HG03342 (cell line): ENCODE data around the gene ARR3.
"Not testable (repeated sequence)": the region's sequence is repeated elsewhere in the genome, so short reads cannot be mapped to it uniquely, and the experiment has no call there.

ENCODE experiments used
- ATAC-seq: cut with Tn5 transposase; IDR thresholded peaks from one replicate; pipeline ENCODE4 v1.9.1; 2021; ENCODE audit warnings: mild to moderate bottlenecking, moderate library complexity; ENCODE audit not compliant: unreplicated experiment

ARR3 gene

GRCh38 chrX:70279081-70279480 lies 10.9 kb downstream of the ARR3 start:
- ATAC-seq: no peak

DNA sequence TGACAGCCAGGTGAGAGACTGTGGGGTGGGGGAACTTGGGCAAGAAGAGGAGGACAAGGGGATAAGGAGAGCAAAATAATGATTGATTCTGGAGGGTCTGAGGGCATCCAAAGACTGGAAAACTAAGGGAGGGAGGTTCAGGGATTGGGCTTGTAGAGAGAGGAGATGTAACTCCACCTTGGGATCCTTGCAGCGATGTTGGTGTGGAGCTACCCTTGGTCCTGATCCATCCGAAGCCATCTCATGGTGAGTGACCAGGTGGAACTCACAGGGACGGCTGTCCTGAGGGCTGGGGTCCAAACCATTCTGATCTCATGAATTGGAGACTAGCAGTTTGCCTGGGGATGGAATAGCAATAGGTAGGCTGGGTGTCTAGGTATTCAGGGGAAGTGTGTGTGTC lies 12.4 kb downstream of the ARR3 start:
- ATAC-seq: no peak

DNA sequence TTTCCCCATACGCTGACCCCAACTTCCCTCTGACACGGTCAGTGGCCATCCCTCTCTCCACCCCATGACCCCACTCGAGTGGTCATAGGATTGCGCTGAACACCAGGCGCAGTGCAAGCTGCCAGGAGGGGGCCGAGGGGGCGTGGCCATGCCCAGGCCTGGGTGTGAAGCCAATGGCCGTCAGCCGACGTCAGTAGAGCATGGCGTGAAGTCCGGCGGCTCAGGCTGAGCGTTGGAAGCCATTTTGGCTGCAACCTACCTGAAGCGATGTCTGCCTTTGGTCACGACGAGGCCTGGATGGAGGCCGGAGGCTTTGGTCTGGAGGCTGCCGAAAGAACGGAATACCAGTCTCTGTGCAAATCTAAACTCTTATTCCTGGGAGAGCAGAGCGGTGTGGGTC lies 13.8 kb downstream of the ARR3 start, which contains the start of gene RAB41:
Gene RAB41, plus strand, starts transcription at position 222 of the 400 bp plus-strand sequence. Its CDS starts 46 bp downstream, at position 268.
- ATAC-seq: no peak

DNA sequence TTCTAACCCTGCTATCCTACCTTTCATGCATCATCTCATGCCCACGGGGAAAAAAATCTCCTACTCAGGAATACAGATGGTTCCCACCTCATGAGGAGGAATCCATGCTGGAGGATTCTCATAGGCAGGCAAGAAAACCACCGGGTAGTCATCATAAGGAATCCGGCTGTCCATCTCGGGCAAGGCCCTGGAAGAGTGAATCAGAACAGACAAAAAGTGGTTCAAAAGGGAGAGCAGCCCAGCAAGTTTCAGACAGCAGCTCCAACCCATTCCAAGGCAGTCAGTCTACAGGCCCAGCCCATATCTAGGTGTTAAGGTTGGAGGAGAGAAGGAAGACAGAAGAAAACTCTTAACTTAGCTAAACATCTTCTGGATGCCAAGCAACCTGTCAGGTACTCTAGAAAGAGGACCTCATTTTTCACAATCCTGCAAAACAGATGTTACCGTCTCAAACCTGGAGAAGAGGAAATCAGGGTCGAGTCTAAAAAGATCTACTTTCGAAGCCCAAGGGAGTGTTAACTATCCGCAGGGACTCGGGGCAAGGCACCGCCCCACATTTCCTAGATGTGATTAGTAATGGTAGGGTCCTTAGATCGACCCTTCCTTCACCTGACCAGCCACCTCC lies 21.1 kb downstream of the ARR3 start:
- ATAC-seq: no peak

GRCh38 chrX:70289793-70290770 lies 21.9 kb downstream of the ARR3 start, which contains the start of the genes KIF4A and PDZD11:
Gene KIF4A, plus strand, starts transcription at chrX:70290104. Its CDS starts 355 bp downstream, at chrX:70290459.
Gene PDZD11, minus strand, starts transcription at chrX:70289927. Its CDS starts 586 bp downstream, at chrX:70289341.
- ATAC-seq: peak; percentile 96

DNA sequence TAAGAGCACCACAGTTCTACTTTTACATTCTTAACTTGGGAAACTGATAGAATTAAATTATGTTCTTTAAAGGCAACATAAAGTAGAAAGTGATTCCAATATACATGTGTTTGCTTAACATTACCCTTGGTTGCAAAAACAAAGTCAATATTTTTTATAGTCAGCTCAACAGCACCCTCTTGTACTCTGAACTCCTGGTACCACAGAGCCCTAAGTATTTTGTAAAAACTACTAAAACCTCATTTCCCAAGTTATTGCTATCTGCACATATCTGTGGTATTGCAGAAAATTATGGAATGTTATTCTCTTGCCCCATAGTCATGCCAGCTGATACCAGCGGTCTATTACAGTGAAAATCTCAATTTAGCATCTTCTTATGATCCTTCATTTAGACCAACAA lies 24.7 kb downstream of the ARR3 start:
- no peak for ATAC-seq

DNA sequence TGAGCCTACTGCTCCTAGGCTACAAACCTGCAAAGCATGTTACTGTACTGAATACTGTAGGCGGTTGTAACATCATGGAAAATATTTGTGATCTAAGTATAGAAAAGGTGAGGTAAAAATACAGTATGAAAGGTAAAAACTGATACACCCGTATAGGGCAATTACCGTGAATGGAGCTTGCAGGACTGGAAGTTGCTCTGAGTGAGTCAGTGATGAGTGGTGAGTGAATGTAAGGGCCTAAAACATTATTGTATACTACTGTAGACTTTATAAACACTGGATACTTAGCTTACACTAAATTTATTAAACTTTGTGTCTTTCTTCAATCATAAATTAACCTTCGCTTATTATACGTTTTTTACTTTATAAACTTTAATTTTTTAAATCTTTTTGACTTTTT lies 25.5 kb downstream of the ARR3 start:
- ATAC-seq: no peak

DNA sequence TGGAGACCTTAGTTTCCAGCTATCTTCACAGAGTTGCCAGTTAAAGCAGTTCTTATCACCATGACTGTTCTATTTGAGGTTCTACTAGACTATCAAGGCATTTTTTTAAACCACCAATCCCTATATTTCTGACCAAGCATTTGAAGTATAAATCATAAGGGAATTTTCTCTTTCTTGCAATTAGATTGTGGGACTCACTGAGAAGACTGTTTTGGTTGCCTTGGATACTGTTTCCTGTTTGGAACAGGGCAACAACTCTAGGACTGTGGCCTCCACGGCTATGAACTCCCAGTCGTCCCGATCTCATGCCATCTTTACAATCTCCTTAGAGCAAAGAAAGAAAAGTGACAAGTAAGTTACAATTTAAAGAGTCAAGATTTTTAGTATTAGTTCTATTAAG lies 33.6 kb downstream of the ARR3 start:
- ATAC-seq: no peak

- ATAC-seq: no peak
Observed at GRCh38 chrX:70313503-70313902, 45.4 kb downstream of the ARR3 start.

- ATAC-seq: no peak
Observed at GRCh38 chrX:70322784-70323183, 54.6 kb downstream of the ARR3 start.

DNA sequence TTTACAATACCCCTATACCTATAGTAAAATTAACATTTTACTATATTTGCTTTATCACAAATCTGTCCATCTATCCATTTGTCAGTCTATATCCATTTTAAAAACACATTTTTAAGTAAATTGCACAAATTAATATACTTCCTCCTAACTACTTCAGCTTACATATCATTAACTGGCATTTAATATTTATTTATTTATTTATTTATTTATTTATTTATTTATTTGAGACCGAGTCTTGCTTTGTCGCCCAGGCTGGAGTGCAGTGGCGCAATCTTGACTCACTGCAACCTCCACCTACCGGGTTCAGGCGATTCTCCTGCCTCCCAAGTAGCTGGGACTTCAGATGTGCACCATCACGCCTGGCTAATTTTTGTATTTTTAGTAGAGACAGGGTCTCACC lies 55.5 kb downstream of the ARR3 start:
- ATAC-seq: not testable (repeated sequence)

DNA sequence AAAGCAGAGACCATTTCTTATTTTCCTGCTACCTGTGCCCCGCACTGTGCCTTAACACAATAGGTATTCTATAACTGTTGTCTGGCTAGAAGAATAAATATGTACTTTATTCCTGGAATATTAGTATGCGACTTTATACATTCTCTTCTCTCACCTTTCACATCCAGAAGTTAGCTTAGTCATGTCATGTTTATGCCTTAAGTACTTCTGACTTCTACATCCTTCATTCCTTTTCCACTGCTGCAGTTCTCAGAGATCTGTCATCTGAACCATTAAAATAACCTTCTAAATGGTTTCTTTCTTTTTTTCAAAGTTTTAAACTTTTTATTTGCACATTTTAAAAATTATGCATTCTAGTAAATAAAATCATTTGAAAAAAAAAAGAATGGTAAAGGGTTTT lies 56.2 kb downstream of the ARR3 start:
- ATAC-seq: no peak

GRCh38 chrX:70331161-70331560 lies 63.0 kb downstream of the ARR3 start:
- ATAC-seq: no peak
